CD4-positive, alpha-beta T cell treated with Interleukin-2 at 100 ng/mL for 4 hours (primary cell): ENCODE data around the gene VTN.

Source experiments
- DNase-seq: peaks from one replicate; pipeline ENCODE4 v3.0.0-alpha.2; 2020; ENCODE audit warnings: low spot score

Gene VTN, protein sequence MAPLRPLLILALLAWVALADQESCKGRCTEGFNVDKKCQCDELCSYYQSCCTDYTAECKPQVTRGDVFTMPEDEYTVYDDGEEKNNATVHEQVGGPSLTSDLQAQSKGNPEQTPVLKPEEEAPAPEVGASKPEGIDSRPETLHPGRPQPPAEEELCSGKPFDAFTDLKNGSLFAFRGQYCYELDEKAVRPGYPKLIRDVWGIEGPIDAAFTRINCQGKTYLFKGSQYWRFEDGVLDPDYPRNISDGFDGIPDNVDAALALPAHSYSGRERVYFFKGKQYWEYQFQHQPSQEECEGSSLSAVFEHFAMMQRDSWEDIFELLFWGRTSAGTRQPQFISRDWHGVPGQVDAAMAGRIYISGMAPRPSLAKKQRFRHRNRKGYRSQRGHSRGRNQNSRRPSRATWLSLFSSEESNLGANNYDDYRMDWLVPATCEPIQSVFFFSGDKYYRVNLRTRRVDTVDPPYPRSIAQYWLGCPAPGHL

DNA sequence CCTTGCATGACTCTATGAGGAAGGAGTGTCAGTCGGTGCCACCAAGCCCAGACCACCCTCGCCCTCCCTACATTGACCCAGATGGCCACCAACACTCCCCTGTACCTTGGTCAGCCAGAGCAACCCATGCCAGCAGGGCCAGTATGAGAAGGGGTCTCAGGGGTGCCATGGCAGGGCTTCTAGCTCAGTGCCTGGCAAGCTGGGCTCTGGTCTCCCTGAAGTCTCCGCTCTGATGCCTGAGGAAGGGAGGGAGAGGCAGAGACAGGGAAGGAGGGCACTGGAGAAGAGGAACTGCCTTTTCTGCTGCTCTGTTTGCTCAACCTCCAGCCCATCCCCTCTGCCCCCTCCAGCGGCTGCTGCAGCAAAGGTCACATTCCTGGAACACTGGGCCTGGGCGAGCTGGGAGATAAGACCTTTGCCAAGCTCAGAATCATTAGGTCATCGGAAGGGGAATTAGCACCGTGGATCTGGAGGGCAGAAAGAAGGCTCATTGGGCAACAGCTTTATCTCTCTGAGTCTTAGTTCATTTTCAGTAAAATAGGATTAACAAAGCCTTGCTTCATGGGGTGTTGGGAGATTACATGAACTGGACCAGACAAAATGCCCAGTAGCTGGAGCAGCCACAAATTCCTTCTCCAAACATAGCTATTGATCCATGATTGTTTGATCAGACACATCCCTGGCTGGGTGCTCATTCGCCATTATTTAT is at the start of gene VTN:
TSS of gene VTN (minus strand) at position 273 of the 709 bp plus-strand sequence. CDS start at position 169, 104 bp downstream.
- no peak for DNase-seq

DNA sequence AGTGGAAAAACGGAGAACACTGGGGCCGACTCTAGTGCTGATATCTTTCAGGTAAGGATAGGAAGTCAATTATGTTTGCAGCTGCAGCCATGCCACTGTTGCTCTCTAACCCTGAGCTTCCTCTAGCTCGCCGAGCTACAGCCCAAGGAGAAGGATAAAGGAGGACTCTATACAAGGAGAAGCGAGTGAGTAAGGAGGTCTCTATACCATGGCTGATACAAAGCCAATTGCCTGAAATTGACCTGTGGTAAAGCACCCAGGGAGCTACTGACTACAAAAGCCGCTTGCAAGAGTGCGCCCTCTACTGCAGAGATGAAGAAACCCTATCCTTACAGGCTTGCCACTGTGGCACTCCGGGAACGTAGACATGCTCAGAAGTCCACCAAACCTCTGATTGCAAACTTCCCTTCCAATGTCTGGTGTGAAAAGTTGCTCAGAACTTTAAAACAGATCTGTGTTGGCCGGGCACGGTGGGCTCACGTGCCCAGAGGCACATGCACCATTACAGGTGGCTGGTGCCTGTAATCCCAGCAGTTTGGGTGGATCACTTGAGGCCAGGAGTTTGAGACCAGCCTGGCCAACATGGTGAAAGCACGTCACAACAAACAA is 46.7 kb upstream of the VTN start:
- peak; percentile 64 for DNase-seq

DNA sequence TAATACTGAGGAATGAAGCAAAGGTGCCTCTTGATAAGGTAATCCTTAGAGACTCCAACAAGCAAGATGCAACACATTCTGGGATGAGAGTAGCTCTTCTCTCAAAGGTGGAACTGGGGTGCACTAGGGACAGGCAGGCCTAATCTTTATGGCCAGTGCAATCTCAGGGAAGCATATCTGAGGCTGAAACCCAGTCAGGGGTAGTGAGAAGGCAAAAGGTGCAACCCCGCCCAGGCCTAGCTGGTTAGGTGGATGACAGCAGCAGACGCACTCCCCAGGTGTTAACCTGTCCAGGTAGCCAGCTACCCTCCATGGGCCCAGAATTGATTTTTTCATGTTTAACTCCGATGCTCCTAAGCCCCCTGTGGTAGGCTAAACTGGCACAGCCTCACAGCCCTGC is 45.8 kb upstream of the VTN start:
- DNase-seq: no peak

DNA sequence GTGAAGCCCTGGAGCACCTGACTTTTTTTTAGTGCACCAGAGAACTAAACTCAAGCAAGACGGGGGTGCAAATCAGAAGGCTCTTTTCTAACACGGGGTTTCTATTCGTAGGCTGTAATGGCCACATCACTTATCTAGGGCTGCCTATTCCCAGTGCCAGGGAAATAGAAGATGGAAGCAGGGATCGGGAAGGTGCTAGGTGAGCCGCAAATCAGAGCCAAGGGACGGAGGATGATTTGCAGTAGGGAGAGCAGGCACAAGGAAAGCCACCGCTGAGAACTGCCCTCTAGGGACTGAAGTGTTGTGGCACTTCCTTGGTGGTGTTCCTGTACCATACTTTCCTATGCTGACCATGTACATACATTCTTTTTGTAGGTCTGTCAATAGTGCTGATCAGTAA is 43.7 kb upstream of the VTN start:
- DNase-seq: no peak

DNA sequence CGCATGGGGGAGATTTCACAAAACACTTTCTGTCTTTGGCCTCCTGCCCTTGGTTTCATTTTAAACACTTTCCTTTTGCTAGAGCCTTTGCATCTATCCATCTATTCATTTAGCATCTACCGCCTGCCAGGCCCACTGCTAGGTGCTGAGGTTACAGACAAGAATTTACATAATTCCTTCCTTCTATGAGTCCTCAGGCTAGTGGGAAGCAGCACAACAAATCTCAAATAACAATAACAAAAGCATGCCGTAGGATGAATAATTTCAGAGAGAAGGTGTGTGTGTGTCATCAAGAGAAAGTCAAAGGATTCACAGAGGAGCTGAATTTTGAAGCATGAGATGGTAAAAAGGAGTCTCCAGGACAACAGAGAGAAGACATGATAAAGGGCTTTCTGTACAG is 42.0 kb upstream of the VTN start:
- DNase-seq: no peak

DNA sequence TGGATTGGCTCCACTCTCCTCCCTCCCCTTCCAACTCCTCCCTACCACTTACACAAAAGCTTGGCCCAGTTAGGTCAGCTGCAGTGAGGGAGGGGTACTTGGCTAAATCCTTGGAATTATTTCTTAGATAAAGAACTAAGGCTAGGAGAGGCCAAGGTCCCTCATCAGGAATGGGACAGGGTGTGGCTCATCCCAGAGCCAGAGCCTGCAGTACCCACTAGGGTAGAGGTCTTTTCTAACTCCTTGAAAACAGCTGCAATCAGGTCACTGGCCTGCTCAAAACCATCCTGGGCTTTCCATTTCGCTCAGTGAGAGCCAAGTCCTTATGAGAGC is 37.8 kb upstream of the VTN start:
- no peak for DNase-seq

DNA sequence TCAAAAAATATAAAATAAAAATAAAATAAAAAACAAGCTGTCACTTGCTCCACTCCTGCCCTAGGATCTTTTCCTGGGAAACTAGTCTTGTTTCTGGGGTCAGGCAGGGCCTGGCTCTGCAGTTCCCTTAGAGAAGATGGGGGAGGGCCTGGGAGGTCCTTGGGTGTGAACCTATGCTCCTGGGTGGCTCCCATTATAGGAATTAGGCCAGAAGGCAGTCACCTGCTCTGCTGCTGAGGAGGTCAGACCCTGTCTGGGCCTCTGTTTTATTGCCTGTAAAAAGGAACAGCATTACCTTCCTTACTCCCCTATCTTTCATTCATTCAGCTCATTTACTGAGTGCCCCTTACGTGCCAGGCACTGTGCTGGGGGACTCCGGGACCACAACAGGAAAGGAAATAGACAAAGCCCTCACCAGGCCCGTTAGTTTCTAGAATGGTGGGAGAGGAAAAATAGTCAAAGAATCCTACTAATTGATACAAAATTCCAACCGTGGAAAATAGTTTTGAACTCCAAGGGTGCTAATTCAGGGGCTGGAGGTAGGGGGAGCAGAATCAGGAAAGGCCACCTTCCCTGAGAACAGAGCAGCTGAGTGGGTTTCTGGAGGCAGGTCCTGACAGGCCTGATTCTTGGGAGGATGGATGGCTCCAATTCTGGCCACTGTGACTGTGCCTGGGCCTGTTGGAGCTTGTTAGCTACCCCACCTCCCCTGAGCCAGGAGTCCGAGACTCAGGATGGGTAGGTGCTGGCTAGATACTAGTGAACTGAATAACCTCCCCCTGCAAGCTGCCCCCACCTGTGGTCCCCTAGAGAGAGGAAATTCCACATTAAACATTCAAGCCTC is 37.2 kb upstream of the VTN start:
- DNase-seq: no peak

DNA sequence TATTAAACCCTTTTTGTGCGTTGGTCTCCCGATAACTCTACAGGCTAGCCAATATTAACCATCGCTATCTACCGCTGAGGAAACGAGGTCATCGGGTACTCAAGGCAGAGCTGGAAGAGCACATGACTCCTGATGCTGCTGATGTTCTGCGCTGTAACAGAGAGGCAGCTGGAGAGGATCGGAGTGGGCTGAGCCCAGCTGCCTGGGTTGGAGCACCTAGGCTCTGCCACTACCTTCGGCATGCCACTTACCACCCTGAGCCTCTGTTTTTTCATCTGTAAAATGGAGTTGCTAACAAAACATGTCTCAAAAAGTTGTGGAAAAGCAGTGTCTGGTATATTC is 36.3 kb upstream of the VTN start:
- no peak for DNase-seq

DNA sequence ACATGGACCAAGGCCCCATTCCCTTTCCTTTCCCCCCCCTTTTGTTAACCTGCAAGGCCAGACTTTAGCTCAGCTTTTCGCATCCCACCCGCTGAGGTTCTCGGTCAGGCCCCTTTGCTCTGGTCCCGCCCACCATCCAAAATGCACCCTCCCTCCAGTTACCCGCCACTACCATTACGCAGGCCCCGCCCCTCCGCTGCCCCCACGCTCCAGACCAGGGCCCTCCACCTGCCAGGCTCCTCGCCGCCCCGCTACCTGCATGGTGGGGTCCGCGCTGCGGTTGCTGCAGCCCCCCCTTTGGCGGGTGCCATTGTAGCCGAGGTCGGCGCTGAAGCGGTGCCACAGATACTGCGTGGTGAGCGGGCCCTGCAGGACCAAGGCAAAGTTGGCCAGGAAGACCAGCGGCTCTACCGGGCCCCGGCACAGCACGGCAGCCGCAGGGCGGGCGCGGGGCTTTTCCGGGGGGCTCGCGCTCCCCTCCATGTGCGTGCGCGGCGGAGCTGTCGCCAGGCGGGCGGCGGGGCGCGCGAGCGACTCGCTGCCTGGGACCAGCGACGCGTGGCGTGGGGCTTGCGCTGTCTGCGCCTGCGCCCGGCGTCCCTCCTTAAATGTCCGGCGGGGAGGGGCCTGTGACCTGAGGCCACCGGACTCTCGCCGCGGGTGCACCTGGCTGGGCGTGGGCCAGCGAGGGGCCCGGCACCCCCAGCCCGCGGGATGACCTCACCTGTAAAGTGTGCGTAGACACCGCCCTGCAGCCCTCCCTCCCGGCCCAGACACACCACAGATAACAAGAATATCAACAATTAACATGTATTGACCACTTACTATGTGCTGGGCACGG is 35.7 kb upstream of the VTN start, which contains the start of gene SLC46A1:
TSS of gene SLC46A1 (minus strand) at position 581 of the 841 bp plus-strand sequence. CDS start at position 483, 98 bp downstream.
- DNase-seq: peak; percentile 27

DNA sequence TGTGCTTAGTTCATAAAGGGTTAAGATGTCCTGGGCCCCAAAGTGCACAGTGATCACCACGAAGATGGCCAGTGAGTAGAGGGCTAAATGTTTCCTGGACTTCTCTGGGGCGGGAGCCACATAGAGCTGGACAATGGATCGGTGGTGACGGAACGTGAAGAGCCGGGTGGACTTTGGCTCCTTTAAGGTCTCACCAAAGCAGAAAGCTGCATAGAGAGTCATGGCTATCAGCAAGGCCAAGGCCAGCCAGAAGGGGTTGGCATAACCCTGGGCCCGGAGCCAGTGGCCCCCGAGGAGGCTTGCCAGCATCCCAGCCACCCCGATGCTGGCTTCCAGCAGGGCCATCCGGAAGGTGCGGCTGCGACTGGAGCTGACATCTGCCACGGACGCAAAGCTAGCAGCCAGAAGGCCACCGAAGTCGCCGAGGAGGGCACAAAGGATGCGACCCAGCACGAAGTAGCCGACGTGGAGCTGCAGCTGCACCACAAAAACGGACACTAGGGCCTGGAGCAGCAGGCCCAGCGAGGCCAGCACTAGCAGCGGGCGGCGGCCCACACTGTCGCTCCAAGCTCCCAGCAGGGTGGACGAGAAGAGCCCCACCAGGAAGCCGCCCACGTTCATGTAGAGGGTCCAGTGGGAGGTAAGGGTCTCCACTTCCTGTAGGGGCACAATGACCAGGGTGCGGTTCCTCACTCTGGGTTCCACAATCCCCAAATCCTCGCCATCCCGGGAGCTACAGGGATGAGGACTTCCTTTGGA is 34.9 kb upstream of the VTN start:
- DNase-seq: no peak

DNA sequence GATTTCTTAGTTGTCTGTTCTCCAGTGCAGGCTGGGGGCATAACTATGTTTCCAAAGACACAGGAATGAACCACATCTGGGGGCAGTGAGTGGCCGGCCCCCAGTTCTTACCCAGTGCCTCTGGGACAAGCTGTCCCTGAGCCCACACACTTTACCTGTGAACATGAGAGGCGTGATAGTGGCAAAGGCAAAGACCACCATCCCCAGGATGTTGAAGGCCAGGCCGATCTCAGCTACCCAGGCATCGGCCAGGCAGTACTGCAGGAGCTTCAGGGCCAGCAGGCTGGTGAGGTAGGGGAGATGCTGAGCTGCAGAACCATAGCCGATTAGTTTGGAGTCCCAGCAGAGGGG is 34.3 kb upstream of the VTN start:
- no peak for DNase-seq

DNA sequence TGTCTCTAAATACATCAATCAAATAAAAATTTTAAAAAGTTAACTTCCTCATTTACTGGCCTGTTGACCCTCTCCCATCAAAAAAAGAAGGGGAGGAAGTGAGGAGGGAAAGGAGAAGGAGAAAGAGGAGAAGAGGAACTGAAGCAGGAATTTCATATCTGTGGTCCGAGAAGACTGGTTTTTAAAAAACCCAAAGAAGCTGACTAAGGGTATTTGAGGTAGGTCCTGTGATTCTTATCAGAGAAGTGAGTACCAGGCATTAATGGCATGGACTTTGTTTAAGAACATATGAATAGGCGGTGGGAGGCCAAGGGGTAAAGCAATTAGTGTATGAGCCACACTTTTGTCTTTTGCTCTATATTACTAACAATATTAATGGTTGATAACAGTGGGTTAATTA is 33.9 kb upstream of the VTN start:
- DNase-seq: no peak

DNA sequence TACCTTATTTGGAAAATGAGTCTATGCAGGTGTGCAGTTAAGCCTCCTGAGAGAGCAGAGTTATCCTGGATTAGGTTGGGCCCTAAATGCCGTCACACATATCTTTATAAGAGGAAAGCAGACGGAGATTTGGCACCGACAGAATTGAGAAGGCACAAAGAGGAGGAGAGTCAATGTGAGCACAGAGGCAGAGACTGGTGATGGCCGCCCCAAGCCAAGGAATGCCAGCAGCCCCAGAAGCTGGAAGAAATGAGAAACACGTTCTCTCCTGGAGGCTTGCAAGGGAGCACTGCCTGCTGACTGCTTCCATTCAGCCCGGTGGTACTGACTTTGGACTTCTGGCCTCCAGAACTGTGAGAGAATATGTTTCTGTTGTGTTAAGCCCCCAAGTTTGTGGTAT is 32.7 kb upstream of the VTN start:
- DNase-seq: no peak

DNA sequence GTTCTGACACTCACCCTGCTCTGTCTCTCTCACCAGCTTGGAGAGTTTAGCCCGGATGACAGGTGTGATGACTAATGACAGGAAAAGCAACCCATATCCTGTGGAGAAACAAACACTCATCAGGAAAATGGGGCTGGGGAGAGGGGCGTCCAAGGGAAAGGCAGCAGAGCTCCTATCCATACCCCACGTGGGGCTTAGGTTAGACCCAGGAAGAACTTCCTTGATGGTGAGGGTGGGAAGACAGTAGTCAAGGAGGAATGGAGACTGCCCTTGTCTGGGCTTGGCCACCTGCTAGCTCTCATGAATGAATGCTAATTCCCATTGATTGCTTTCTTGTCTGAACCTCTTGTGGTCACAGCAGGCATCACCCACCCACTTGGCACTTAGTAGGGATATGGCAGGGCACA is 32.1 kb upstream of the VTN start:
- no peak for DNase-seq

DNA sequence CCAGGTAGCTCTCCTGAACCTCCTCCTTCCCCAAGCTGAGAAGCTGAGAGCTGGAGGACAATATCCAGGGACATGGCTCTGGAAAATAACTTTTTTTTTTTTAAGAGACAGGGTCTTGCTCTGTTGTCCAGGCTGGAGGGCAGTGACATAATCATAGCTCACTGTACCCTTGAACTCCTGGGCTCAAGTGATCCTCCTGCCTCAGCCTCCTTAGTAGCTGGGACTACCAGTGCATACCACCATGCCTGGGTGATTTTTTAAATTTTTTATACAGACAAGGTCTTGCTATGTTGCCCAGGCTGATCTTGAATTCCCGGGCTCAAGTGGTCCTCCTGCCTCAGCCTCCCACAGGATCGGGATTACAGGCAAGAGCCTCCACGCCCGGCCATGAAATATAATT is 29.7 kb upstream of the VTN start:
- DNase-seq: no peak

DNA sequence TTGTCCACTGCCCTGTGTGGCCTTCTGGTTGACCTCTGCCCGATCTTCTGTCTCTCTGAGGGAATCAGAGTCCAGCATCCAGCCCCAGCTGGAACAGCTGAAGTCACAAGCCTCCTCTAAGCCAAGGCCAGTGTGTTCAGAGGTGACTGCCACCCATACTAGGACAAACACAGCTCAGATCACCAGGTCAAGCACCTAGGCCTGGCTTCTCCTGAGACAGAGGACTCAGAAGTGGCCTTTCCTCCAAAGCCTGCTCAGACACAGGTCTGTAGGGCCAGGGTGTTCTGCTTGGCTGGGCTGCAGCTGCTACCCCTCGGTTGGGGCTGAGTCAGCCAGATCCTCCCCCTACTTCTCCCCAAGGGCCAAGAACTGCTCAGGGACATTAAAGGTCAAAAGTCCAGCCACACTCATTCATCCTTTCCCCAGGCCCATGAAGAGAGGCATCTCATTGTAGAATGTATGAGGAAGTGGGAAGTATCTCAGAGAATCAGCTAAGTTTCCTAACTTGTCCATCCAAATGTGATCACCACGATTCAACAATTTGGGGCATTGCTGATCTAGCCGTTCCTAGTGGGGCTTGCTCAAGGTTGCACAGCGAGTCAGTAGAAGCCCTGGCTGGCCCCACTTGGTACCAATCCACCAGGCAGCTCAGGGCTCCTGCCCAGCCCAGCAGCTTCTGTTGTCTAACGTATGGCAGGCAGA is 28.3 kb upstream of the VTN start:
- no peak for DNase-seq

DNA sequence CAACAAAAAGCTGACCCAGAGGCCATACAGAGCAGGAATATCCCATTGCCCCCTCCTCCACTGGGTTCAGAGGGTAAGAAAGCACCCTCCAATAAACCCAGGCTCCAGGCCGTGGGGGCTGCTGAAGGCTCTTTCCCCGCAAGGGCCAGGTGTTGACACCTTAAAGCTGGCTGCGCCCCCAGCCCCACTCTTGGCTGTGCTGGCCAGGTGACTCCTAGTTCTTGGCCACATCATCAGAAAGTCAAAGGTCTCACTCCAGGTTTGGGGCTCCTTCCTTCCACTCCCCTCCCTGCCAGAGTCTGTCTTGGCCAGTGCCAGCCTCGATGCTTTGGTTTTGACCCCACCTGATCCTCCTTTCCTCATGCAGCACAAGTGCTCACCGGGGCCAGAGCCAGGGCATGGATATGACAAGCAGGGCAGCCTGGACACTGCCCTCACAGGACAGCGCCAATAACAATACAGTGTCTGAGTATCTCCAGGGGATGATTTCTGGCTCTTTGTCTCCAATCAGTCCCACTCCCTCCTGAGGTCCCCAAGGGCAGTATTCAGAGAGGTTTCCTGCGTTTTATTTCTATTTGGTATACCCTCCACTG is 27.7 kb upstream of the VTN start:
- DNase-seq: no peak

DNA sequence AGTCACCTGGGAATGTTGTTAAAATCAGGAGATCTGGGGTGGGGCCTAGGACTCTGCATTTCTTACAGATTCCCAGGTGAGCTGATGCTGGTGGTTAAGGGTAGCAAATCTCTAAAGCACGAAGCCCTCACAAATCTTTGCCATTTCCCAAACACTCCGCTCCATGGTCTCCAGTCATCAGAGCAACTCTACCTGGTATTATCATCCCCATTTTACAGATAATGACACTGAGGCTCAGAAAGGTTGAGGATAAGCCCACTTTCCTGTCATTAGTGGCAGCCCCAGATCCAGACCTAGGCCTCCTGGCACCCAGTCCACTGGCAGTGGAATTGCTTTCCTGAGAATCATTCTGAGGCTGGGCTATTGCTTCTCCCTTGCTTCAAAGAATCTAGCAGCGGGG is 27.2 kb upstream of the VTN start:
- no peak for DNase-seq

DNA sequence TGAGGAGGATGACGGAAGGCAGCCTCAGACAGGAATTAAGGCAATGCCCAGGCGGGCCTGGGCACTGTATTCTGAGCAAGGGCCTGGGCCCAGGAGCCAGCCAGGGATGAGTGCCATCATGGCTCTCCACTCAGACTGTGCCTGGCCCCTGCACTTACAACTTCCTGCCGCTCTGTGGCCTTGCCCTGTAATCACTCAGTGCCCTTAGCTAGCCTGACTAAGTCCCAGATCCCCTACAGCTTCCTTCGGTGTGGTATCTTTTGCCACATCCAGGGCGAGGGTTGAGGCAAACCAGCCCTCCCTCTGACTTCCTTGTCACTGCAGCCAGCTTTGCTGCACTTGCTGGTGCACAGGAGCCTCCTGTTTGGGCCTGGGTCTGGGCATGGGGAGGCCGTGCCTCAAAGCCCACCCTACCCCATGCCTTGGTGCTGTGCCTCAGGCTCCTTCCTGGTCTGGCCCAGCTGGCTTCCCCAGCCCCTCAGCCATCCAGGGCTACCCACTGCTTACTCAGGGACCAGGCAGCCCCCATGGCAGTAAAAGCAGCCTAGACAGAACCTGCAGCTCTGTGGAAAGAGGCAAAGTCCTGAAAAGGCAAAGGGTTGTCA is 26.6 kb upstream of the VTN start:
- DNase-seq: no peak
